AG04449 (cell line): ENCODE data around the gene ZFAND3.

Experiments used
- CTCF ChIA-PET: fragments of 350-600 bp; formaldehyde crosslinking; extraction: SDS; loops from one replicate; lab custom pipeline; 2021; ENCODE audit warnings: antibody characterized with exemption; lab: Yijun Ruan, JAX
- POLR2A ChIA-PET: fragments of 400-600, 350-600 bp; formaldehyde crosslinking; extraction: SDS; loops from one replicate; lab custom pipeline; 2020; ENCODE audit warnings: antibody characterized with exemption, inconsistent platforms; lab: Yijun Ruan, JAX
- DNase-seq: peaks from one replicate; pipeline ENCODE4 v3.0.0-alpha.2; 2010; ENCODE audit warnings: low read depth, low spot score
- H3K4me3 ChIP-seq: 2 replicates; pipeline ENCODE4 v1.5.1; 2011; ENCODE audit warnings: low read depth, mild to moderate bottlenecking, control low read depth, low read length
- CTCF ChIP-seq: IDR thresholded peaks from one replicate; pipeline ENCODE4 v1.5.1; 2011; ENCODE audit warnings: mild to moderate bottlenecking, moderate library complexity, low read length, control low read depth, inconsistent platforms; ENCODE audit not compliant: insufficient read depth; ENCODE audit errors: missing control alignments

The ZFAND3 gene

GRCh38 chr6:38176797-38177751 is 357.5 kb downstream of the ZFAND3 start:
- no peak overlapping the region for H3K4me3 ChIP-seq
- DNase-seq = no peak
- POLR2A ChIA-PET = no interaction called here
- TF ChIP-seq CTCF = no peak
- CTCF ChIA-PET = interaction anchor here (0.9 to 2.9 kb wide), 2 partner anchors 30 to 317 kb away, joined by 3 to 15 read pairs; no protein-coding TSS in a partner anchor

DNA sequence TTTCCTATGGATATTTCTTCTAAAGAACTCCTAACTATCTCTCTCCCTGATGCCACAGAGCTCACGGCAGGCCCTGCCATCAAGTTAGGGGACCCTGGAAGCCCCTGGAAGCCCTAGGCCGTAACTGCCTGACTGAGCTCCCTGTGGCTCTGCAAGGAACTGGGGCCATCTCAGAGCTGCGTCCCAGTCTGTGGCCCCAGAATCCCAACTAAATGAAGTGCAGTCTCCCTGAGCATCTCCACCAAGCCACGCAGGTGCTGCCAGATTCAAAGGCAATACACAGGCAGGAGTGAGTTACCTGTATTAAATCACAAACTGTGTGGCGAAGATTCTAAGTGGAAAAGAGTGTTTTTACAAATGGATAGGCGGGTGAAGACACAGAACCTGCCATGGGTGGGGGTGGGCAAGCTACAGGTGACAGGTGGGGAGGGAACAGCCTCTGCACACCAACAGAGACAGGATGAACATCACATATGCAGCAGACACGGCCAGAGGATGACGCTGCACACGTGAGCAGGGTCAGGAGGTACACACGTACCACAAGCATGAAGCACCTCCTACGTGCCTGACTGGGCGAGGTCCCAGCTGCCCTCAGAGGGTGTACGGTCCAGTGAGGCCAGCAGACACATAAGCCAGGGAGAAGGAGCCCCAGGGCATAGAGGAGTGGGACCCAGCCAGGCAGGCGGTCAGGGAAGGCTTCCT is 358.5 kb downstream of the ZFAND3 start:
- POLR2A ChIA-PET = no interaction called here
- CTCF ChIA-PET = interaction anchor here (2.9 kb wide), 1 partner anchor 316 kb away, joined by 15 read pairs; no protein-coding TSS in a partner anchor
- DNase-seq = no peak
- H3K4me3 ChIP-seq = no peak overlapping the region
- no peak for TF ChIP-seq CTCF

- CTCF ChIA-PET = no interaction called here
These were observed 359.0 kb downstream of the ZFAND3 start for GRCh38 chr6:38178584-38178886.

DNA sequence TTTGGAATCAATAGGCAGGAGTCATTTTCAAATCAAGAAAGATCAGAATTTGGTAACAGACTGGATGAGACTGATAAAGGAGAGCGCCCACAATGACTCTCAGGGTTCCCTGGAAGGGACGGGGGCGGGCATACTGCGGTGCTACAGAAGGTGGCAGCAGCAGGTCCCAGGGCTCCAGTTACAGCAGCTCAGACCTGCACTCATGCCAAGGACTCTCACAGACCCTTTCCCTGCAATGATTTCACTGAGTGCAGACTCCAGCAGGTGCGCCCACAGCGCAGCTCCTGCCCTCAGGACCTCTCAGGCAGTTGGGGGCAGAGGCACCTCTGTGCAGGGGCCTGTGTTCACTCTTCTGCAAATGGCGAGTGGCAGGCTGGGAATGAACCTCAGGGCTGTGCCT is 359.8 kb downstream of the ZFAND3 start:
- DNase-seq = no peak
- ChIA-PET CTCF (no interaction called here), POLR2A (no interaction called here)
- no peak overlapping the region for H3K4me3 ChIP-seq
- no peak for TF ChIP-seq CTCF

More at GRCh38 chr6:38178584-38178886, 359.0 kb downstream of the ZFAND3 start:
- no peak for TF ChIP-seq CTCF
- H3K4me3 ChIP-seq = no peak overlapping the region
- DNase-seq = no peak
- POLR2A ChIA-PET = no interaction called here

DNA sequence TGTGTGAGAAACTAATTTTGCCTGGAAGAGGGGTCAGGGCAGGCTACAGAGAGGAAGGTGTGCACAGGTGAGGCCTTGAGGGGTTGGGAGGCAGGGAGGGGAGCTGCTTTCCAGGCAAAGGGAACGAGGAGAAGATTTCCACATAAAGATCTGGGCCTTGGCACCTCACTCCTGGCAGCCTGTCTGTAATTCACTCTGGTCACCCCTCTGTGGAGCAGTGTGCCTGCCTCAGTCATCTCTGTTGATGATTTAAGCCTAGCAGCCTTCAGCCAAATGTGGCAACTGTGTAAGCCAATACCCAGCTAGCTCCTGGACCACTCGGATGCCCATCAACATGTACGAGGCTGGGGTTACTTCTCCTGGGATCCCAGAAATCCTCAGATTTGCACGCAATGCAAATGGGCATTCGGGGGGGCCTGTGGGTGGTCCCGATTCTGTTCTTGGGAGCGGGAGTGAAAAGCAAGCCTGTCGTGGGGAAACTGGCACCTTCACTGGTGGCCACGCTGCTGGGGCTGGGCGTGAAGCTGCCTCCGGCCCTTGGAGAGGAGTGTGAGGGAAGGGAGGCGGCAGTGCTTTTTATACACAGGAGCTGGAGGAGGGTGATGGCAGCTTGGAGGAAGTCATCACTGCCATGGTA is 360.4 kb downstream of the ZFAND3 start:
- CTCF ChIA-PET = no interaction called here
- no peak for DNase-seq
- no peak for TF ChIP-seq CTCF
- POLR2A ChIA-PET = no interaction called here
- no peak overlapping the region for H3K4me3 ChIP-seq

- POLR2A ChIA-PET = no interaction called here
- no peak overlapping the region for H3K4me3 ChIP-seq
- TF ChIP-seq CTCF = no peak
- no peak for DNase-seq
- CTCF ChIA-PET = no interaction called here
These were observed 361.1 kb downstream of the ZFAND3 start for GRCh38 chr6:38180586-38180985.
